Testis (tissue), 2 donors: ENCODE measurements around the gene QPCTL.

Source experiments
- CTCF ChIP-seq, 3 experiments: fragments of 450-650 bp in 2 of 3; fragments of 200-600 bp in 1 of 3; sonication (generic) in 1 of 3; IDR thresholded peaks; one replicate each; pipeline ENCODE4 v1.5.1; 2016 to 2019; ENCODE audit warnings: antibody characterized with exemption in 3 of 3, mild to moderate bottlenecking in 2 of 3, moderate library complexity in 1 of 3
- POLR2A ChIP-seq: fragments of 450-650 bp; IDR thresholded peaks from one replicate; pipeline ENCODE4 v1.6.1; 2017; ENCODE audit warnings: antibody characterized with exemption, mild to moderate bottlenecking, moderate library complexity

GRCh38 chr19:45668342-45668871 lies 24.1 kb upstream of the QPCTL start:
- TF ChIP-seq CTCF (IDR thresholded peaks at IDR 0.05) (no peak), POLR2A (no peak)
